Nephron progenitor cell (in vitro differentiated cells): ENCODE results near the gene BAZ2A.
"Not testable (repeated sequence)": the region's sequence is repeated elsewhere in the genome, so short reads cannot be mapped to it uniquely, and the experiment has no call there.

ENCODE experiments used
- DNase-seq: peaks from one replicate; pipeline ENCODE4 v3.0.0; 2021
- H3K27ac Mint-ChIP-seq: 2 replicates; pipeline ENCODE4 v1.8.0; 2021; ENCODE audit warnings: mild to moderate bottlenecking, moderate library complexity, mixed read lengths
- H3K27me3 Mint-ChIP-seq: 2 replicates; pipeline ENCODE4 v1.8.0; 2021; ENCODE audit warnings: mild to moderate bottlenecking, low read depth, mixed read lengths; ENCODE audit not compliant: poor library complexity
- H3K36me3 Mint-ChIP-seq: 2 replicates; pipeline ENCODE4 v1.8.0; 2021; ENCODE audit warnings: low read depth, mixed read lengths
- H3K4me1 Mint-ChIP-seq: 2 replicates; pipeline ENCODE4 v1.8.0; 2021; ENCODE audit warnings: mixed read lengths
- H3K4me3 Mint-ChIP-seq: 2 replicates; pipeline ENCODE4 v1.8.0; 2021; ENCODE audit warnings: mild to moderate bottlenecking, moderate library complexity, mixed read lengths
- H3K9me3 Mint-ChIP-seq: 2 replicates; pipeline ENCODE4 v1.8.0; 2021; ENCODE audit warnings: mild to moderate bottlenecking, moderate library complexity, mixed read lengths
- CTCF ChIP-seq: fragments of 200-600 bp; sonication (generic); IDR thresholded peaks from 2 replicates; pipeline ENCODE4 v1.5.0; 2021; ENCODE audit warnings: antibody characterized with exemption

BAZ2A gene

GRCh38 chr12:56585098-56585497 lies 45.0 kb downstream of the BAZ2A start:
- Mint-ChIP-seq H3K4me3 (no peak overlapping the region), H3K36me3 (peaks cover 36% of the 10 kb centered on the region), H3K4me1 (peaks cover 2% of the 10 kb centered on the region), H3K27ac (no peak overlapping the region), H3K9me3 (no peaks in the 10 kb centered on the region), H3K27me3 (peaks cover 2% of the 10 kb centered on the region)
- DNase-seq: no peak
- TF ChIP-seq CTCF: no peak

- H3K27ac Mint-ChIP-seq: no peak overlapping the region
Observed at GRCh38 chr12:56581418-56582145, 48.5 kb downstream of the BAZ2A start.

GRCh38 chr12:56578983-56579546 lies 51.1 kb downstream of the BAZ2A start:
- DNase-seq: no peak
- H3K27me3 Mint-ChIP-seq: peaks cover 3% of the 10 kb centered on the region
- H3K4me3 Mint-ChIP-seq: no peak overlapping the region
- no peaks in the 10 kb centered on the region for H3K4me1 Mint-ChIP-seq
- H3K9me3 Mint-ChIP-seq: no peaks in the 10 kb centered on the region
- peaks cover 28% of the 10 kb centered on the region for H3K36me3 Mint-ChIP-seq
- H3K27ac Mint-ChIP-seq: no peak overlapping the region
- TF ChIP-seq CTCF: no peak

More at GRCh38 chr12:56581418-56582145, 48.5 kb downstream of the BAZ2A start:
- TF ChIP-seq CTCF: no peak
- H3K36me3 Mint-ChIP-seq: peaks cover 28% of the 10 kb centered on the region
- H3K9me3 Mint-ChIP-seq: no peaks in the 10 kb centered on the region
- H3K4me1 Mint-ChIP-seq: no peaks in the 10 kb centered on the region
- no peak overlapping the region for H3K4me3 Mint-ChIP-seq
- no peak for DNase-seq
- H3K27me3 Mint-ChIP-seq: no peaks in the 10 kb centered on the region

- not testable (repeated sequence) for H3K4me1 Mint-ChIP-seq, DNase-seq, H3K4me3 Mint-ChIP-seq, H3K27me3 Mint-ChIP-seq, H3K9me3 Mint-ChIP-seq, H3K27ac Mint-ChIP-seq
- H3K36me3 Mint-ChIP-seq: peaks cover 28% of the 10 kb centered on the region
Observed at GRCh38 chr12:56577248-56577647, 52.9 kb downstream of the BAZ2A start.

- Mint-ChIP-seq H3K27me3 (peaks cover 3% of the 10 kb centered on the region), H3K4me3 (no peak overlapping the region), H3K36me3 (peaks cover 19% of the 10 kb centered on the region), H3K27ac (no peak overlapping the region), H3K9me3 (no peaks in the 10 kb centered on the region), H3K4me1 (peaks cover 8% of the 10 kb centered on the region)
- TF ChIP-seq CTCF: no peak
- no peak for DNase-seq
Observed at GRCh38 chr12:56574210-56574609, 55.9 kb downstream of the BAZ2A start.

GRCh38 chr12:56572288-56572687 lies 57.8 kb downstream of the BAZ2A start:
- H3K27me3 Mint-ChIP-seq: peaks cover 3% of the 10 kb centered on the region
- peaks cover 8% of the 10 kb centered on the region for H3K4me1 Mint-ChIP-seq
- H3K36me3 Mint-ChIP-seq: peaks cover 27% of the 10 kb centered on the region
- H3K9me3 Mint-ChIP-seq: no peaks in the 10 kb centered on the region
- no peak for DNase-seq
- TF ChIP-seq CTCF: no peak
- no peak overlapping the region for H3K27ac Mint-ChIP-seq
- no peak overlapping the region for H3K4me3 Mint-ChIP-seq
